ENCODE data around the gene ALDOC. TPM values are rescaled to one million over a fixed set of nuclear protein-coding genes. Genes with fewer than 3 reads are reported as not detected.

The ALDOC gene
- total and polyA plus RNA-seq, 2 of the 13 experiments (the other 11 are each of a cell fraction or from before 2014, with no cell fraction given): 15.4 to 60.9 TPM

GRCh38 chr17:28576758-28577465 lies at the start of gene ALDOC (continued):
- TF ChIP-seq, protein P1, sequence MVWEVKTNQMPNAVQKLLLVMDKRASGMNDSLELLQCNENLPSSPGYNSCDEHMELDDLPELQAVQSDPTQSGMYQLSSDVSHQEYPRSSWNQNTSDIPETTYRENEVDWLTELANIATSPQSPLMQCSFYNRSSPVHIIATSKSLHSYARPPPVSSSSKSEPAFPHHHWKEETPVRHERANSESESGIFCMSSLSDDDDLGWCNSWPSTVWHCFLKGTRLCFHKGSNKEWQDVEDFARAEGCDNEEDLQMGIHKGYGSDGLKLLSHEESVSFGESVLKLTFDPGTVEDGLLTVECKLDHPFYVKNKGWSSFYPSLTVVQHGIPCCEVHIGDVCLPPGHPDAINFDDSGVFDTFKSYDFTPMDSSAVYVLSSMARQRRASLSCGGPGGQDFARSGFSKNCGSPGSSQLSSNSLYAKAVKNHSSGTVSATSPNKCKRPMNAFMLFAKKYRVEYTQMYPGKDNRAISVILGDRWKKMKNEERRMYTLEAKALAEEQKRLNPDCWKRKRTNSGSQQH (CRISPR knock-in tag; IDR thresholded peaks at IDR 0.05; ENCODE audit: low read depth): peak; percentile 84; the same call in 1 of the 2 replicates
- TF ChIP-seq ZNF570 (CRISPR knock-in tag; IDR thresholded peaks at IDR 0.05; ENCODE audit: borderline replicate concordance) (no peak), ZNF232 (CRISPR knock-in tag; IDR thresholded peaks at IDR 0.05; ENCODE audit: borderline replicate concordance) (peak; percentile 77; the same call in 1 of the 2 replicates), ZNF382 (CRISPR knock-in tag; IDR thresholded peaks at IDR 0.05; ENCODE audit: borderline replicate concordance) (peak; percentile 92; the same call in 1 of the 2 replicates), XRCC5 (optimal IDR thresholded peaks at IDR 0.05; ENCODE audit: low read length) (peak; percentile 20), ZNF260 (CRISPR knock-in tag; IDR thresholded peaks at IDR 0.05; ENCODE audit: borderline replicate concordance, low read depth) (no peak), TCF7L2 (IDR thresholded peaks at IDR 0.05; ENCODE audit: low read depth, low read length) (no peak), ZNF687 (CRISPR knock-in tag; IDR thresholded peaks at IDR 0.05) (peak; percentile 96), GMEB2 (CRISPR knock-in tag; IDR thresholded peaks at IDR 0.05; ENCODE audit: low read depth) (no peak), SIX4 (CRISPR knock-in tag; IDR thresholded peaks at IDR 0.05) (no peak), ZNF703 (CRISPR knock-in tag; IDR thresholded peaks at IDR 0.05; ENCODE audit: borderline replicate concordance) (no peak), ZNF276 (CRISPR knock-in tag; IDR thresholded peaks at IDR 0.05; ENCODE audit: low read depth) (no peak), FOXO4 (CRISPR knock-in tag; conservative IDR thresholded peaks at IDR 0.05) (no peak)
- TF ChIP-seq, protein P2, sequence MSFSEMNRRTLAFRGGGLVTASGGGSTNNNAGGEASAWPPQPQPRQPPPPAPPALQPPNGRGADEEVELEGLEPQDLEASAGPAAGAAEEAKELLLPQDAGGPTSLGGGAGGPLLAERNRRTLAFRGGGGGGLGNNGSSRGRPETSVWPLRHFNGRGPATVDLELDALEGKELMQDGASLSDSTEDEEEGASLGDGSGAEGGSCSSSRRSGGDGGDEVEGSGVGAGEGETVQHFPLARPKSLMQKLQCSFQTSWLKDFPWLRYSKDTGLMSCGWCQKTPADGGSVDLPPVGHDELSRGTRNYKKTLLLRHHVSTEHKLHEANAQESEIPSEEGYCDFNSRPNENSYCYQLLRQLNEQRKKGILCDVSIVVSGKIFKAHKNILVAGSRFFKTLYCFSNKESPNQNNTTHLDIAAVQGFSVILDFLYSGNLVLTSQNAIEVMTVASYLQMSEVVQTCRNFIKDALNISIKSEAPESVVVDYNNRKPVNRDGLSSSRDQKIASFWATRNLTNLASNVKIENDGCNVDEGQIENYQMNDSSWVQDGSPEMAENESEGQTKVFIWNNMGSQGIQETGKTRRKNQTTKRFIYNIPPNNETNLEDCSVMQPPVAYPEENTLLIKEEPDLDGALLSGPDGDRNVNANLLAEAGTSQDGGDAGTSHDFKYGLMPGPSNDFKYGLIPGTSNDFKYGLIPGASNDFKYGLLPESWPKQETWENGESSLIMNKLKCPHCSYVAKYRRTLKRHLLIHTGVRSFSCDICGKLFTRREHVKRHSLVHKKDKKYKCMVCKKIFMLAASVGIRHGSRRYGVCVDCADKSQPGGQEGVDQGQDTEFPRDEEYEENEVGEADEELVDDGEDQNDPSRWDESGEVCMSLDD (CRISPR knock-in tag; IDR thresholded peaks at IDR 0.05; ENCODE audit: borderline replicate concordance): no peak; the same call in 1 of the 2 replicates
